Lower leg skin (tissue), 4 donors: ENCODE results near the gene AUTS2. TPM values are rescaled to one million over a fixed set of nuclear protein-coding genes. Genes with fewer than 3 reads are reported as not detected.

Experiments
- DNase-seq, 2 donors: peaks; one replicate each; pipeline ENCODE4 v3.0.0-alpha.2; 2019; ENCODE audit warnings: low spot score in 2 of 2
- H3K4me3 ChIP-seq: fragments of 200-600 bp; sonication (generic); 2 replicates; pipeline ENCODE4 v1.5.1; 2017; ENCODE audit warnings: mild to moderate bottlenecking, low read depth; ENCODE audit not compliant: poor library complexity, severe bottlenecking
- CTCF ChIP-seq, 3 donors: fragments of 450-650 bp; IDR thresholded peaks; one replicate each; pipeline ENCODE4 v1.5.1; 2016; ENCODE audit warnings: antibody characterized with exemption in 3 of 3, mild to moderate bottlenecking in 3 of 3, moderate library complexity in 2 of 3
- POLR2A ChIP-seq, 2 donors: fragments of 450-650 bp; IDR thresholded peaks; one replicate each; pipeline ENCODE4 v1.6.1; 2016 to 2017; ENCODE audit warnings: antibody characterized with exemption in 2 of 2, mild to moderate bottlenecking in 1 of 2, moderate library complexity in 1 of 2
- WGBS, 2 donors: methylation state at CpG; one replicate each; pipeline ENCODE4 v1.1.5; 2018; 5-methylcytosine and 5-hydroxymethylcytosine counted together
- intact Hi-C: fragments of 100-400 bp; cut with DNase I; formaldehyde crosslinking; loops from one replicate; pipeline ENCODE4 v1.15.0; 2023; ENCODE audit warnings: low total_unique reads
- total RNA-seq, 4 donors: library from RNA; depleted of rRNA; stranded (reverse); fragments of >200 nt; gene quantifications; one replicate each; pipeline ENCODE4 v1.1.0, GENCODE V29; 2016

The AUTS2 gene
- total RNA-seq, 4 donors from 2014 or later = 30.8 to 41.9 (median 40.5) TPM

- intact Hi-C loops = no loop called here
- H3K4me3 ChIP-seq = no peak overlapping the region
- DNase-seq = no peak
- no peak for TF ChIP-seq POLR2A (IDR thresholded peaks at IDR 0.05)
- no peak for TF ChIP-seq CTCF (IDR thresholded peaks at IDR 0.05)
- 59 to 69% methylated on average over 5 of the region's 5 CpGs for WGBS, 2 donors
These were observed 794.1 kb downstream of the AUTS2 start for GRCh38 chr7:70392256-70392876.

- WGBS, 2 donors = 78 to 86% methylated on average over 7 of the region's 7 CpGs
- DNase-seq = no peak
- intact Hi-C loops = no loop called here
- H3K4me3 ChIP-seq = no peak overlapping the region
- TF ChIP-seq POLR2A (IDR thresholded peaks at IDR 0.05) (no peak), CTCF (IDR thresholded peaks at IDR 0.05) (no peak)
These were observed 794.7 kb downstream of the AUTS2 start for GRCh38 chr7:70392877-70393435.

GRCh38 chr7:70393956-70394355, 795.7 kb downstream of the AUTS2 start:
- intact Hi-C loops = no loop called here
- H3K4me3 ChIP-seq = no peak overlapping the region
- no peak for DNase-seq
- TF ChIP-seq CTCF (IDR thresholded peaks at IDR 0.05) (no peak), POLR2A (IDR thresholded peaks at IDR 0.05) (no peak)

- 88 to 89% methylated on average over 4 of the region's 4 CpGs for WGBS, 2 donors
- TF ChIP-seq POLR2A (IDR thresholded peaks at IDR 0.05) = no peak
- no peak for TF ChIP-seq CTCF (IDR thresholded peaks at IDR 0.05)
- DNase-seq = no peak
- H3K4me3 ChIP-seq = no peak overlapping the region
- intact Hi-C loops = no loop called here
These were observed 802.6 kb downstream of the AUTS2 start for GRCh38 chr7:70400829-70401380.

GRCh38 chr7:70402069-70402468, 803.8 kb downstream of the AUTS2 start:
- intact Hi-C loops = no loop called here

More at GRCh38 chr7:70402069-70402468, 803.8 kb downstream of the AUTS2 start:
- DNase-seq = no peak
- 96 to 97% methylated on average over 3 of the region's 3 CpGs for WGBS, 2 donors
- TF ChIP-seq CTCF (IDR thresholded peaks at IDR 0.05) (no peak), POLR2A (IDR thresholded peaks at IDR 0.05) (no peak)
- H3K4me3 ChIP-seq = no peak overlapping the region
